ENCODE results near the gene MTG1.
"Not testable (repeated sequence)": the region's sequence is repeated elsewhere in the genome, so short reads cannot be mapped to it uniquely, and the experiment has no call there.

MTG1 gene

DNA sequence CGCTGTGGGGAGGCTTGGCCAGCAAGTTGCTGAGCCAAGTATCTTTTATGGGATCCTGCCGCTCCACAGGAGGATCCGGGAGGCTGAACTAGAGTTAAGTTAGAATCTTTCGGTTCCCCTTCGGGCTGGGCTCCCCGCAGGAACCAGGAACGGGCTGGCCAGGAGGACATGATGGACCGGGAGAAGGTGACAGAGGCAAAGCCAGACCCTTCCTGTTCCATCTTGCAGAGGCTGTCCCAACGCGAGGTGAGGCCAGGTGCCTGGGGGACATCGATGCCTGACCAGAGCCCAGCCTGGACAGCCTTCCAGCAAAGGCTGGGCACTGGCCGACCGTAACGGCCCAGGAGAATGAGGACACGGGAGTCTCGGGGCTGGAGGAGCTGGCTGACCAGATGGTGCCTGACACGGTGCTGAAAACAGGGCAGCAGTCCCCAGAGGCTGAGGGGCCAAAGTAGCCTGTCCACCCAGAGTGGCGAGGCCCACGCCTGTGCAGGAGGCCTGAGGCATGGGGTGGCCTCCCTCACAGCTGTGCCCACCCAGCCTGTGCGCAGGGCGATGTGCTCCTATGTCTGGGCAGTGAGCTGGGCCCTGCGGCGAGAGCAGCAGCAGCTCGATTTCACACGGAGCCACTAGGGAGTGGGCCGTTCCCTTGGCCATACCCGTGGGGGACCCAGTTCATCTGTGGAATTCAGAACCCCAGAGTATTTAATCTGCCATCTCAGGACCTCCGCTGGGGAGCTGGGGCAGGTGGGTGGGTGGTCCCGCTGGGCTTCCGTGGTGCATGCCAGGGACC, 16.7 kb upstream of the MTG1 start:
- DNase-seq (ENCODE audit: low read depth in 4 of 4, low spot score in 1 of 4), result no peak

DNA sequence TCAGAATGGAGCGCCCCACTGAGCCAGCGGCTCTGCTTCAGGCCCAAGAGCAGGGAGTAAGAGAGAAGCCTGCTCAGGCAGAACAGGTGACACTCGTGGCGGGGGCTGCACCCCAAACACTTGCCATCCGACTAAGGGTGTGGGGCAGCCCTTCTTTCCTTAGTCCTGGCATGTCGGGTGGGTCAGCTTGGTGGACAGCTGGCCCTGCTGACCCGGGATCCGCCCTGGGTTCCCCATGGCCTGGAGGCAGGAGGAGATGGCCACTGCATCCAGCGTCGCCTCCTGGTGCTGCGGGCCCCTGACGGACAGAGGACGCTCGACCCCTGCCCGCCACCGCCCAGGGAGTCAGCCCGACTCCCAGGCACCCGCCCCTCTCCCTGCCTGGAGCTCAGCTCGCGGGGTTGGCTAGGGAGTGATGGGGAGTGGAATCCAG, 16.1 kb upstream of the MTG1 start:
- DNase-seq (ENCODE audit: low read depth in 4 of 4, low spot score in 1 of 4), result no peak

DNA sequence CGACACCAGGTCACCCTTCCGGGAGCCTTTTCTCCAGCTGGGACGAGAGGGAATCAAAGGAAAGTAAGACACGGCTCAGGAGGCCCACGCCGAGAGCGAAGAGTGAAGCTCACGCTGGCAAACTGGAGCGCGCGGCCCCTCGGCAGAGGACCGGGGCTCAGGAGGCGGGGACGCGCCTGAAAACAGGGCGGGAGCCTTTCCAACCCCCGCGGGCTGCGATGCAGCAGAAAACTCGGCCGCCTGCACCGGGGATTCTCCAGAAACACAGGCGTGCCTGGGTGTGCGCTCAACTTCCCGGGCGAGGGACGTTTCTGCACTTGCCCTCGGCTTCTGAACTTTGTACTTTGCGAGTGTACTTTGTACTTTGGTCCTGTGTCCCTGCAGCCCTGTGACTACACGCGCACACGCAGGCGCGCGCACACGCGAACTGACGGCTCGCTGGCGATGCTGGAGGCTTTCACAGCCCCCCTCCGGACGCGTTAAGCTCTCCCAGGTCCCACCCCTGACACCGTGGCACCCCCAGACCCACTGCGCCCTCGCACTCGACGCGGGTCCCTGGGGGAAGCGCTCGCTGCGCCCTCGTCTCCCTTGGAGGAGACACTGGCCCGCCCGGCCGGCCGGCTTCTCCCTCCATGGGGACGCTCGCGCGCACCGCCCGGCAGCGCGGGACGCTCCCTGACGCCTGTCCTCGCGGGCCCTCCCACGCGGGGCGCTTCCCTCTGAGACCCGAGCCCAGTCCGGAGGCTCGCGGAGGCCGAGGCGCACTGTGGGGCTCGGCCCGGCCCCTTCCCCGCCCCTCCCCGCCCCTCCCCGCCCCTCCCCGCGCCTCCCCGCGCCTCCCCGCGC, 15.5 kb upstream of the MTG1 start:
- DNase-seq (ENCODE audit: low read depth in 4 of 4, low spot score in 1 of 4), result no peak

DNA sequence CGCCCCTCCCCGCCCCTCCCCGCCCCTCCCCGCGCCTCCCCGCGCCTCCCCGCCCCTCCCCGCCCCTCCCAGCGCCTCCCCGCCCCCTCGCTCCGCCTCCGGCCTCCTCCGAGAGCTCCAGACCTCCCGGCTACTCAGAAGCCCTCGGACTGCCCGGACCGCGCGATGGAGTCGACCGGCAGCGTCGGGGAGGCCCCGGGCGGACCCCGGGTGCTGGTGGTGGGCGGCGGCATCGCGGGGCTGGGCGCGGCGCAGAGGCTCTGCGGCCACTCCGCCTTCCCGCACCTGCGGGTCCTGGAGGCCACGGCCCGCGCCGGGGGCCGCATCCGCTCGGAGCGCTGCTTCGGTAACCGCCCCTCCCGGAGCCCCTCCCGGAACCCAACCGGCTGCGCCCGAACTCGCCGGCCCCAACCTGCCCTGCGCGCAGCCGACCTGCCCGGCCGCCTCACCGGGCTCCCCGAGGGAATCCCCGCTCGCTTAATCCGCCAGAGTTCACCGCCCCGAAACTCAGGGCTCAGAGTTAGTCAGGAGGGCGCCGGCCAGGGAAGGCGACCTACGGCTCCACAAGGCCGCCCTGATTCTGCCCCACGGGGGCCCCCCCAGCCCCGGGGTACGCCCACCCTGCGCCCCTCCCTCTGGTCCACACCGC, 14.7 kb upstream of the MTG1 start, which contains the start of gene PAOX:
Gene PAOX, plus strand, starts transcription at position 111 of the 649 bp plus-strand sequence. Its CDS starts 55 bp downstream, at position 166.
- DNase-seq (ENCODE audit: low read depth in 4 of 4, low spot score in 1 of 4), result peak in 1 of 4 experiments; percentile 49

DNA sequence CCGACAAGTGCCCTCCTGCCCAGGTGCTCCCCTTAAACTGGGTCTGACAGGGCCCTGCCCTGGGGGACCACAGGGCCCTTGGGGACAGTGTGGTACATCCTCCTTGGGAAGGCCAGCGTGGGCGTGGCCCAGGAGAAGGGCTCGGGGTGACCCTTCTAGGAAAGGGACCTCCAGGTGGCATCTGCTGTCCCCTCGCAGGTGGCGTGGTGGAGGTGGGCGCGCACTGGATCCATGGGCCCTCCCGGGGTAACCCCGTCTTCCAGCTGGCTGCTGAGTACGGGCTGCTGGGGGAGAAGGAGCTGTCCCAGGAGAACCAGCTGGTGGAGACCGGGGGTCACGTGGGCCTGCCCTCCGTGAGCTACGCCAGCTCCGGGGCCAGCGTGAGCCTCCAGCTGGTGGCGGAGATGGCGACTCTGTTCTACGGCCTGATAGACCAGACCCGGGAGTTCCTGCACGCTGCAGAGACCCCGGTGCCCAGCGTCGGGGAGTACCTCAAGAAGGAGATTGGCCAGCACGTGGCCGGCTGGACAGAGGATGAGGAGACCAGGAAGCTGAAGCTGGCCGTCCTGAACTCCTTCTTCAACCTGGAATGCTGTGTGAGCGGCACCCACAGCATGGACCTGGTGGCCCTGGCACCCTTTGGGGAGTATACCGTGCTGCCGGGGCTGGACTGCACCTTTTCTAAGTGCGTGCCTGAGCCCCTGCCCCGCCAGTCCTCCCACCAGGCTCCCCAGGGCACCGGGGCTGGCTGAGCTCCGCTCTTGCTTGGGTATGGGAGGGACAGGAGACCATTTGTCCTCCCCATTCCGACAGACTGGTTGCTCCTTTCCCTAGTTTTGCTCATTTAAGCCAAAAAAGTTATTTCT, 13.9 kb upstream of the MTG1 start:
- no peak for DNase-seq (ENCODE audit: low read depth in 4 of 4, low spot score in 1 of 4)

DNA sequence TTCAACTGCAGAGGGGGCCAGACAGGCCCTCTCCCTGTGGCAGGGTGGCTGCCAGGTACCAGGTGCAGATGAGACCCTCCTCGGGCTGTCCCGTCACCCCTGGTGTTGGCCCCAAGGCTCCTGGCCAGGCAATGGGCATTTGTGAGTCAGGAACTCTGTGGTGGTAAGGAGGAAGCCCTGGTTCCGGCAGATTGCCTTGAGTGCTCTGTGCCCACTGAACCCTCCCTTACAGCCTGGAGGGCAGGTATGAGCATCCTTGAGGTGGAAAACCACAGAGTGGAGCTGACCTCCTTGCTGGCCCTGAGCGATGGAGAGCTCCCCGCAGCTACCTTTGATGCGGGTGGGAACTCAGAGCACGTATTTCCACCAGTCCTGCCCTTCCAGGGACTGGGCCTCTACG, 12.9 kb upstream of the MTG1 start:
- no peak for DNase-seq (ENCODE audit: low read depth in 4 of 4, low spot score in 1 of 4)

DNA sequence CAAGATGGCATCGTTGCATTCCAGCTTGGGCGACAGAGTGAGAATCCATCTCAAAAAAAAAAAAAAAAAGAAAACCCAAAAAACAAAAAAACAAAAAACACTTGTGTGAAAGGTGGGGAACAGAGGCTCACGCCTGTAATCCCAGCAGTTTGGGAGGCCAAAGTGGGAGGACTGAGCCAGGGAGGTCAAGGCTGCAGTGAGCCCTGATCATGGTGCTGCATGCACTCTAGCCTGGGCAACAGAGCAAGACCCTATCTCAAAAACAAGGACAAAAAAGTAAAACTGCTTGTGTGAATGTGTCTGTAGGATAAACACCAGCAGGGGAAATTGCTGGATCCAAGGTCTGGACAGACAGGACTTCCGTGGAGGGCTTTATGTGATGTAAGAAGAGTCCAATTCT, 10.4 kb upstream of the MTG1 start:
- no peak for DNase-seq (ENCODE audit: low read depth in 4 of 4, low spot score in 1 of 4)

DNA sequence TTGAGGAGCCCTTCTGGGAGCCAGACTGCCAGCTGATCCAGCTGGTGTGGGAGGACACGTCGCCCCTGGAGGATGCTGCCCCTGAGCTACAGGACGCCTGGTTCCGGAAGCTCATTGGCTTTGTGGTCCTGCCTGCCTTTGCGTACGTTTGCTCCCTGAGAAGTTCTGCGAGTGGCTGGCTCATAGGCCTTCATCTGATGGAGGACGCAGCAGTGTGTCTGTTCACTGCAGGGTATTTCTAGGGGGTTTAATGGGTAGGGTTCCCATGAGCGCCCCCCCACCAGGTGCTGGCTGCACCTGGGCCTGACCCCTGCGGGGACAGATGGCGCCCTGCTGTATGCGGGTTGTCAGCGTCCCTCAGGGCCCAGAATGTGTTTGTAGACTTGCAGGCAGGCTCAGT, 9.9 kb upstream of the MTG1 start:
- no peak for DNase-seq (ENCODE audit: low read depth in 4 of 4, low spot score in 1 of 4)

DNA sequence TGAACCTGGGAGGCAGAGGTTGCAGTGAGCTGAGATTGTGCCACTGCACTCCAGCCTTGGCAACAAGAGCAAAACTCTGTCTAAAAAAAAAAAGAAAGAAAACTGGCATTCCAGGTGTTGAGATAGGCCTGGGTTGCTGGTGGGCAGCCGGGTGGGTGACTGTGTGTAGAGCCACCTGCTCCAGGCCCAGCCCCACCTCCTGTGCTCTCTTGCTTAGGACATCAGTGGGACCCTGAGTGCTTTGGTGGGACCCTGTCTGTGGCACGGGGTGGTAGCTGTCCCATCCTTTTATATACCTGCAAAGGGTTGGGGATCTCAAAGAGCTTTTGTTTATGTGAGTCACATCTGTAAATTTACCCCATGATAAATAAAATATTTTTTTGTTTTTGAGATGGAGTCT, 8.7 kb upstream of the MTG1 start:
- no peak for DNase-seq (ENCODE audit: low read depth in 4 of 4, low spot score in 1 of 4)

DNA sequence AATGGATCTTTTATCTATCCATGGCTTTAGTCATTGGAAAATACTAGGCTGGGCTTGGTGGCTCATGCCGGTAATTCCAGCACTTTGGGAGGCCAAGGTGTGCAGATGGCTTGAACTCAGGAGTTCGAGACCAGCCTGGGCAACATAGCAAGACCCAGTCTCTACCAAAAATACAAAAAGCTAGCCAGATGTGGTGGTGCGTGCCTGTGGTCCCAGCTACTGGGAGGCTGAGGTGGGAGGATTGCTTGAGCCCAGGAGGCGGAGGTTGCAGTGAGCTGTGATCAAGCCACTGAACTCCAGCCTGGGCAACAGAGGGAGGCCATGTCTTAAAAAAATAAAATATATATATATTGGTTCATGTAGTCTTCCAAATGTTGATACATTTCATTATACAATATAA, 7.0 kb upstream of the MTG1 start:
- not testable (repeated sequence) for DNase-seq (ENCODE audit: low read depth in 4 of 4, low spot score in 1 of 4)

DNA sequence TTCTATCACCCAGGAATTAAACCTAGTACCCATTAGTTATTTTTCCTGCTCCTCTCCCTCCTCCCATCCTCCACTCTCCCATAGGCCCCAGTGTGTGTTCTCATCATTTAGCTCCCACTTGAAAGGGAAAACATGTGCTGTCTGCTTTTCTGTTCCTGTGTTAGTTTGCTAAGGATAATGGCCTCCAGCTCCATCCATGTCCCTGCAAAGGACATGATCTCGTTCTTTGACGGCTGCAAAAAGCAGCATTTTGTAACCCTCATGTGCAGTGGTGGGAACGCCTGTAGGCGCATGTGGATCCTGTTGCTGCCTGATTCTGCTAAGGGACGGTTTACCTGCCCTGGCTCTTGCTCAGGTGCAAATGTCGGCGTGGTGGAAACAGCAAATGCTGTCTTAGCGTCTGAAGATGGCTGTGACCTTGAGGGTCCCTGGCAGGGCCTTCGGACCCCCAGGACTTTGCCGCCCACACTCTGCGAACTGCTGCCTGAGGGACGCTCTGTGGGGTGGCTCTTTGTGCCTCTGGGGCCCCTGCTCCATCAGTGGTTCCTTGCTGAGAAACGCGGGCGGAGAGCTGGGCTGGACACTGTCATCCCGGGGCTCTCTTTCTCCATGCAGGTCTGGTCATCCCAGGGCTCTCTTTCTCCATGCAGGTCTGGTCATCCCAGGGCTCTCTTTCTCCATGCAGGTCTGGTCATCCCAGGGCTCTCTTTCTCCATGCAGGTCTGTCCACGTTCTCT, 5.6 kb upstream of the MTG1 start:
- DNase-seq (ENCODE audit: low read depth in 4 of 4, low spot score in 1 of 4), result no peak

DNA sequence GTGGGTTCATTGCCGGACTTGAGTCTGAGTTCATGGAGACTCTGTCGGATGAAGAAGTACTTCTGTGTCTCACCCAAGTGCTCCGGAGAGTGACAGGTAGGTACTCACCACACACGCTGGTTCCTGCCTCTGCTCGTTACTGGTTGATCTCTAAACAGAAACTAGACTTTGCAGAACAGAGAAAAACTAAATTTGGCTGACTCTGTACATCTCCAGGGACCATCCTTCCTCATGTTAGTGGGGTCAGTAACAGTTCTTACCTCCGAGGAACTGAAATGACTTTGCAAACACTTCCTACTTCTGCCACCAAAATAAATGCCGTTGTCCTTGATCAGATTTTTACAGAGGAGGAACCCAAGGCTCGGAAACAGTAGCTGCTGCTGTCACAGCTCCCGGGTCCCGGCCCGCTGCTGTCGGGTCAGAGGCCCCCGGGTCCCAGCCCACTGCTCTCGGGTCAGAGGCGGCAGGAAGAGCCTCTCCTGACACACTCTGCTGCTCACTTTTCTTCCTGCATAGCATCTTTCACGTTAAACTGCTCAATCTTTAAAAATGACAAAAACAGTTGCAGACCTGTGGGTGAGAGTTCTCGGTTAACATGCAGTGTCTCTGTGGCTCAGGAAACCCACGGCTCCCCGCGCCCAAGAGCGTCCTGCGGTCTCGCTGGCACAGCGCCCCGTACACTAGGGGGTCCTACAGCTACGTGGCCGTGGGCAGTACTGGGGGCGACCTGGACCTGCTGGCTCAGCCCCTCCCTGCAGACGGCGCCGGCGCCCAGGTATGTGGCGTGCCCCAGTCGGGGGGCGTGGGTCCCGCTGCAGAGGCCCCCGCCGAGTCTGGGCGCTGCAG, 4.8 kb upstream of the MTG1 start:
- no peak for DNase-seq (ENCODE audit: low read depth in 4 of 4, low spot score in 1 of 4)

DNA sequence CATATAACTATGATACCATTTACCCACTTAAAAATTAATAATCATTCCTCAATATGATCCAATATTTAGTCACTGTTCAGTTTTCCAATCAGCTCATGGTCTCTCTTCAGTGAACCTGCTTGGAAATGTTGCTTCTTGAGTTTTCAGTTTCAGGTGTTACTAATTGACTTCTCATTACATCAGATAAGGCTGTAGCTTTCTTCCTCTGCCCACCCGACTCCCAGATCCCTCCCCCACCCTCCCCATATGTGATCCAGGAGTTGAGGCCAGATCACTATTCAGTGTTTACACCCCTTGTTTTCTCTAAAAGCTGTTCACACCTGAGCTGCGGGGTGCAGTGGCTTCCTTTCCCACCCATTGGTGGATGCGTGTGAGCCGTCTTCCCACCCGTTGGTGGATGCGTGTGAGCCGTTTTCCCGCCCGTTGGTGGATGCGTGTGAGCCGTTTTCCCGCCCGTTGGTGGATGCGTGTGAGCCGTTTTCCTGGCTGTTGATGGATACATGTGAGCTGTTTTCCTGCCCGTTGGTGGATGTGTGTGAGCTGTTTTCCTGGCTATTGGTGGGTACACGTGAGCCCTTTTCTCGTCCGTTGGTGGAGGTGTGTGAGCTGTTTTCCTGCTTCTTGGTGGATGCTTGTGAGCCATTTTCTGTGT, 3.2 kb upstream of the MTG1 start:
- no peak for DNase-seq (ENCODE audit: low read depth in 4 of 4, low spot score in 1 of 4)

DNA sequence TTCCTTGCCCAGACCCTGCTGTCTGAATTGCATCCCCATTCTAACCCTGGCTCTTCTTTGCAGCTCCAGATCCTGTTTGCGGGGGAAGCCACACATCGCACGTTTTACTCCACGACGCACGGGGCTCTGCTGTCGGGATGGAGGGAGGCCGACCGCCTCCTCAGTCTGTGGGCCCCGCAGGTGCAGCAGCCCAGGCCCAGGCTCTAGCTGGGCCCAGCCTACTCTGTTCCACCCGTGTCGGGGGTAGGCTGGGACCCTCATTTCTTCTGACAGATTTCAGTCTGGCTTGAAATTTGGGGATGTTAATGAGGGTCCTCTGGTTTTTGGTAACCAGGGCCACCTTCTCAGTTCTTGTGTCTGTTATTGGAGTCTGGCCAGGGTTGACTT, 2.7 kb upstream of the MTG1 start:
- DNase-seq (ENCODE audit: low read depth in 4 of 4, low spot score in 1 of 4), result no peak

DNA sequence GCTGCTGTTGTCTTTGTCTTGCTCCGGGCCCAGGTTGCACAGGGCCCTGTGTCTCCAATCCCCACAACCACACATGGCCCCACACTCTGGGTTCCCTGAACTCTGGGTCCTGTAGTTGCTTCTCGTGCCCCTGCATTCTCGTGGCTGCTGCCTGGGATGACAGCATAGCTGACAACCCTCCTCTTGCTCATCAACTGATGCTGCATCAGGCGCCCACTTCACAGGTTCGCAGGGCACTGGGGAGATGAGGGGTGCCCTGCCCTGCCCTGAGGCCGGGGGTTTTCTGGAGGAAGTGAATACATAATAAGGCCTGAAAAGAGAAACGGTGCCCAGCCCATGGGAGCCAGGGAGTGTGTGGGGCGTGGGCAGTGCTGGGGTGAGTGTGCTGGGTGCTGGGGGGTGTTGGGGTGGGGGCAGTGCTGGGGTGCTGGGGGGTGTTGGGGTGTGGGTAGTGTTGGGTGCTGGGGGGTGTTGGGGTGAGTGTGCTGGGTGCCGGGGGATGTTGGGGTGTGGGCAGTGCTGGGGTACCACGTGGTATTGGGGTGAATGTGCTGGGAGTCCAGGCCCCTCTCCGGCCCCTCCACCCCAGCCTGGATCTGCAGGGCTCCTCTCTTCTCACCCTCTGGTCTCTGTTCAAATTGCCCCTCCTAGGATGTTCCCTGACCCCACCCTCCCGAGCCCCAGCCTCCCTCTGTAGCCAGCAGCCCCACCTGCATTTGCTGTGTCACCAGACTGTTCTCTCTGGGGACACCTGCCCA, 2.0 kb upstream of the MTG1 start:
- no peak for DNase-seq (ENCODE audit: low read depth in 4 of 4, low spot score in 1 of 4)

DNA sequence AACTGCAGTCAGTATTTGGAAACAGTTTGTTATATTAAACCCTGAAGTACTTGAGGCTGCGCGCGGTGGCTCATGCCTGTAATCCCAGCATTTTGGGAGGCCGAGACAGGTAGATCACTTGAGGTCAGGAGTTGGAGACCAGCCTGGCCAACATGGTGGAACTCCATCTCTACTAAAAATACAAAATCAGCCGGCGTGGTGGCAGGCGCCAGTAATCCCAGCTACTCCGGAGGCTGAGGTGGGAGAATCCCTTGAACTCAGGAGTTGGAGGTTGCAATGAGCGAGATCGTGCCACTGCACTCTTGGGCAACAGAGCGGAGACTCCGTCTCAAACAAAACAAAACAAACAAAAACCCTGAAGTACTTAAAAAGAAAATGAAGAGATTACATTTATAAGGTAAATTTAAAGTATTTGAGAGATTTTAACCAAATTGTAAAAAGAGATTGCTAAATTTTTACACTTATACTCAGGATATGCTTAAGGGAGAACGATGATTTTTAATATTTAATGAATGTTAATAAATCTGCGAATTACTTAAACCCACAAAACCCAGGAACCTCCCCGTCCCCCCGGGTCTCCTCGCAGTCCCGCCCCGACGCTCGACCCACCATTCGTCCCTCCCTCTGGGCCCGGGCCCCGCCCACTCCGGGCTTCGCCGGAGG, 425 bp upstream of the MTG1 start:
- peak in 1 of 4 experiments; percentile 89 for DNase-seq (ENCODE audit: low read depth in 4 of 4, low spot score in 1 of 4)

DNA sequence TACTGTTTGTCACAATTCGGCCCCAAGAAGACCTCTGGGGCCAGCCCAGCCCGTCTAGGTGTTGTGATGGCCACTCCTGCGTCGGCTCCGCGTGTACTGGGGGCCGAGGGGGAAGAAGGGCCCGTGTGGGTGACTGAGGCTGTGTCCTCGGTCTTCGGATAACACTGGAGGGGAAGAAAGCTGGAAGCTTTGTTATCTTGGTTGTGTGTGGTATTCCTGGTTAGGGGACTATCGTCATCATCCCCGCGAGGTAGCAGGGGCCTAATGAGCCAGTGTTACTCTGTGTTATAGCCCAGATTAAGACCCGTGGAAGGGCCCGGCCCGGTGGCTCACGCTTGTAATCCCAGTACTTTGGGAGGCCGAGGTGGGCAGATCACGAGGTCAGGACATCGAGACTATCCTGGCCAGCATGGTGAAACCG, 854 bp downstream of the MTG1 start:
- no peak for DNase-seq (ENCODE audit: low read depth in 4 of 4, low spot score in 1 of 4)
